Left hindlimb (tissue), 1 donor: ENCODE measurements around the gene UFL1.
"Not testable (repeated sequence)": the region's sequence is repeated elsewhere in the genome, so short reads cannot be mapped to it uniquely, and the experiment has no call there.

ENCODE experiments used
- DNase-seq: peaks from one replicate; pipeline ENCODE4 v3.0.0-alpha.2; 2018

Gene UFL1

GRCh38 chr6:96521644-96522464 lies at the start of gene UFL1:
Gene UFL1 (plus strand): TSS chr6:96521806. CDS start chr6:96521874, 68 bp downstream.
- peak; percentile 96 for DNase-seq

DNA sequence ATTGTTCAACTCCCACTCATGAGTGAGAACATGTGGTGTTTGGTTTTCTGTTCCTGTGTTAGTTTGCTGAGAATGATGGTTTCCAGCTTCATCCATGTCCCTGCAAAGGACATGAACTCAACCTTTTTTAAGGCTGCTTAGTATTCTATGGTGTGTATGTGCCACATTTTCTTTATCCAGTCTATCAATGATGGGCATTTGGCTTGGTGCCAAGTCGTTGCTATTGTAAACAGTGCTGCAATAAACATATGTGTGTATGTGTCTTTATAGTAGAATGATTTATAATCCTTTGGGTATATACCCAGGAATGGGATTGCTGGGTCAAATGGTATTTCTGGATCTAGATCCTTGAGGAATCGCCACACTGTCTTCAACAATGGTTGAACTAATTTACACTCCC lies 49.3 kb upstream of the UFL1 start:
- DNase-seq: not testable (repeated sequence)

- no peak for DNase-seq
Observed at GRCh38 chr6:96478695-96479094, 42.9 kb upstream of the UFL1 start.

DNA sequence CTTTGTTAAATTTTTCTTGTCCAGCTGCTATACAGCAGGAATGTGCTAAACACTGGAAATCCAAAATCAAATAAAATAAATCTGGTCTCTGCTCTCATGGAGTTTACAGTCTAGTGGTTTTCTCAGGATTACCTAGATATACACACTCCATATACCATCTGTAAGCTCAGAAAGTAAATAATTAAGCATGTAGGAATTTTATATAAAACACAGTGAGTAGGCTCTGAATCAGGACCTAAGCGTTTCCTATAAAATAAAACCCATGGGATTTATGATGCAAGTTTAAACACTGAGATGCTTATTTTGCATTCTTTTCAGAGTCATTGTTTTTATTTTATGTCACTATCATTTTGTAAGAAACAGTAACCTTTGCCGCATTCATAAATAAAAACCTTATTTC lies 29.7 kb upstream of the UFL1 start:
- no peak for DNase-seq

DNA sequence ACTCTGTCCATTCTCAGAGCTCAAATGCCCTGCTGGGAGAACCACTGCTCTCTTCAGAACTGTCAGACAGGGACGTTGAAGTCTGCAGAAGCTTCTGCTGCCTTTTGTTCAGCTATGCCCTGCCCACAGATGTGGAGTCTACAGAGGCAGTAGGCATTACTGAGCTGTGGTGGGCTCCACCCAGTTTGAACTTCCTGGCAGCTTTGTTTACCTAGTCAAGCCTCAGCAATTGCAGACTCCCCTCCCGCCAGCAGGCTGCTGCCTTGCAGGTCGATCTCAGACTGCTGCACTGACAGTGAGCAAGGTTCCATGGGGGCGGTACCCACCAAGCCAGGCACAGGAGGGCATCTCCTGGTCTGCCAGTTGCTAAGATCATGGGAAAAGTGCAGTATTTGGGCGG lies 21.8 kb upstream of the UFL1 start:
- DNase-seq: no peak

DNA sequence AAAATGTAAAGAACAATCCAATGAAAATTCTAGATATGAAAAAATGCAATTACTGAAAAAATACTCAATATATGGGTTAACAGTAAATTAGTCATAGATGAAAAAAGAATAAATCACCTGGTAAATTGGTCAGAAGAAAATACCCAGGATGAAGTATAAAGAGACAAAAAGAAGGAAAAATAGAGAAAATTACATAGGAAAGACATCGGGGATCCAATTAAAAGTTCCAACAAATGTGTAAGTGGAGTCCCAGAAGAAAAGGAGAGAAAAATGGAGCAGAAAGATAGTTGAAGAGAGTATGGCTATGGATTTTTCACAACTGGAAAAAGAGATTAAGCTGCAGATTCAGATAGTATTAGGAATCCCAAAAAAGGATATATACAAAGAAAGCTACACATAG lies 18.7 kb upstream of the UFL1 start:
- no peak for DNase-seq

GRCh38 chr6:96505363-96505762 lies 16.2 kb upstream of the UFL1 start:
- DNase-seq: no peak

DNA sequence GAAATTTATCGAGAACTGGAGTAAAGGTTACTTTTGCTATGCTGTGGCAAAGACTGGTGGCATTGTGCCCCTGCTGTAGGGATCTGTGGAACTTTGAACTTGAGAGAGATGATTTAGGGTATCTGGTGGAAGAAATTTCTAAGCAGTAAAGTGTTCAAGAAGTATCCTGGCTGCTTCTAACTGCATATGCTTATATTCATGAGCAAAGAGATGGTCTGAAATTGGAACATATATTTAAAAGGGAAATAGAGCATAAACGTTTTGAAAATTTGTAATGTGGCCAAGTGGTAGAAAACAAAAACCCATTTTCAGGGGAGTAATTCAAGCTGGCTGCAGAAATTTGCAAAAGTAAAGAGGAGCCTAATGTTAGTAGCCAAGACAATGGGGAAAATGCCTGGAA lies 12.3 kb upstream of the UFL1 start:
- no peak for DNase-seq

GRCh38 chr6:96520171-96521115 lies 1.2 kb upstream of the UFL1 start:
- no peak for DNase-seq

- DNase-seq: no peak
Observed at GRCh38 chr6:96521306-96521643, 331 bp upstream of the UFL1 start.

GRCh38 chr6:96522465-96523009 lies 931 bp downstream of the UFL1 start:
- no peak for DNase-seq

- no peak for DNase-seq
Observed at GRCh38 chr6:96528193-96528592, 6.6 kb downstream of the UFL1 start.

DNA sequence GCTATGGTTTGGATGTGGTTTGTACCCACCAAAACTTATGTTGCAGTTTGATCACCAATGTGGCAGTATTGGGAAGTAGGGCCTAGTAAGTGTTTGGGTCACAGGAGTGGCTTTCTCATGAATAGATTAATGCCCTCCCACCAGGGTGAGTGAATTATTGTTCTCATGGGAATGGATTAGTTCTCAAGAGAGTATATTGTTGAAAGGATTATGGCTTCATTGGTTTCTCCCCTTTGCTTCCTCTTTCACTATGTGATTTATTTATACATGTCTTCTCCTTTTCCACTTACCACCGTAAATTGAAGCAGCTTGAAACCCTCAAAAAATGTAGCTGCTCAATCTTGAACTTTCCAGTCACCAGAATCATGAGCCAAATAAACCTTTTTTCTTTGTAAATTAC lies 10.8 kb downstream of the UFL1 start:
- DNase-seq: no peak

GRCh38 chr6:96537726-96538125 lies 16.1 kb downstream of the UFL1 start:
- DNase-seq: no peak

GRCh38 chr6:96542702-96543101 lies 21.1 kb downstream of the UFL1 start:
- DNase-seq: no peak

DNA sequence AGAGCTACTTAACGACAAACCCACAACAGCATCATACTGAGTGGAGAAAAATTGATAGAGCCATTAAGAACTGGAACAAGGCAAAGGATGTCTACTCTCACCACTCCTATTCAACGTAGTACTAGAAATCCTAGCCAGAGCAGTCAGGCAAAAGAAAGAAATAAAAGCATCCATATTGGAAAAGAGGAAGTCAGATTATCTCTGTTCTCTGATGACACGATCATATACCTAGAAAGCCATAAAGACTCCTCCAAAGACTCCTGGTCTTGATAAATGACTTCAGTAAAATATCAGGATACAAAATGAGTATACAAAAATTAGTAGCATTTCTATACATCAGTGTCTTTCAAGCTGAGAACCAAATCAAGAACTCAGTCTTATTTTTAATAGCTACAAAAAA lies 24.3 kb downstream of the UFL1 start:
- no peak for DNase-seq

GRCh38 chr6:96547654-96548053 lies 26.0 kb downstream of the UFL1 start:
- DNase-seq: no peak

- DNase-seq: no peak
Observed at GRCh38 chr6:96554558-96554957, 33.0 kb downstream of the UFL1 start.

DNA sequence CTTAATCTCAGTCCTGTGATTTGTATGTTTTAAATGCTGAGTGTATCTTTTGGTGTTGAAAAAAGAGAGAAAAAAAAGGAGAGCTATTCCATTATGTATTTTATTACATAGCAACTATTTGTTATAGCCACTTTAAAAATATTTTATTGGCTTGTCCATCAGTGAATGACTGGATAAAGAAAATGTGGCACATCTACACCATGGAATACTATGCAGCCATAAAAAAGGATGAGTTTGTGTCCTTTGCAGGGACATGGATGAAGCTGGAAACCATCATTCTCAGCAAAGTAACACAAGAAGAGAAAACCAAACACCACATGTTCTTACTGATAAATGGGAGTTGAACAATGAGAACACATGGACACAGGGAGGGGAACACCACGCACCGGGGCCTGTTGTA lies 38.1 kb downstream of the UFL1 start:
- not testable (repeated sequence) for DNase-seq

DNA sequence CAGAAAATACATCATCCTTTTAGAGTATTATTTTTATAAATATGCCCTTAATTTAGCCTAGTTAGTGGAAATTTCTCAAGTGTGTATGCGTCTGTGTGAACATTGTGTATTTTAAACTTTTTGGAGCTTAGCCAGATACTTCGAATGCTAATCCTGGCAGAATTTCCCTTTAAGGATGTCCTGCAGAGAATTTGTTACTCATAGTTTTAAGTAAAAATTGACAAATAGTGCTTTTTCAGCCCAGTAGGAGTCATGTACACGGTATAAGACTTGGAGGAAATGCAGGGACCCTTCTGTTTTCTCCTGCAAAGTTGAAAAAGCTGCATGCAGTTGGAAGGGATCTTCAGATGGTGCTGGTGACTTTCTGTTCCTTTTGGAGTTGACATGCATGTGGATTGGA lies 41.3 kb downstream of the UFL1 start, which contains the start of gene FHL5:
Gene FHL5 (plus strand): TSS at position 243 of the 400 bp plus-strand sequence. CDS start 40,486 bp downstream, outside the sequence.
- no peak for DNase-seq

DNA sequence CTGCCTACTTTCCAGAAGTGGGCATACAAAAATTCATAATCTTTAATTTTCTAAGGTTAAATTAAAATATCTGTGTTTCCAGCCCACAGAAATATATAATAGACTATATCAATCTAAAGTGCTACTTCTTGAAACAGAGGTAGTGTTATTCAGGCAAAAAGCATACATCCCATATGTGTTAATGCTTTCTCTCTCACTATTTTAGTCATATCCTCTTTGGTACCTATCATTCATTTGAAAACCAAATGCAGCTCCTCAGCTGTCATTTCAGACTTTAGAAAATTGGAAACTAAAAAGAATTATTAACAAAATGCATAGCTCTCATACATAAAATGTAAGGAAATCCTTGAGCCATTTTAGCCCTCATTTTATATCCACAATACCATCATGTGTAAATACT lies 42.2 kb downstream of the UFL1 start:
- DNase-seq: no peak

DNA sequence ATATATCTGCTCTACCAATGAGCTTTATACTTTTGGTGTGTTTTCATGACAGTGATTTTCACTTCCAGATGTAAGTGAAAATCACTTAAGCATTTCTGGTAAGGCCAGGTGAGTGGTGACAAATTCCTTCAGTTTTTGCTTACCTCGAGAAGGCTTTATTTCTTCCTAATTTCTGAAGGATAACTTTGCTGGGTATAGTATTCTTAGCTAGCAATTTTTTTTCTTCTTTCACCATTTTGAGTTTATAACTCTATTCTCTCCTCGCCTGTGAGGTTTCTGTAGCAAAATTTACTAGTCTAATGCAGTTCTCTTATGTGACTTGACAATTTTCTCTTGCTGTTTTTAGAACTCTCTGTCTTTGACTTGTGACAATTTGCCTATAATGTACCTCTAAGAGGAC lies 48.4 kb downstream of the UFL1 start:
- DNase-seq: no peak

DNA sequence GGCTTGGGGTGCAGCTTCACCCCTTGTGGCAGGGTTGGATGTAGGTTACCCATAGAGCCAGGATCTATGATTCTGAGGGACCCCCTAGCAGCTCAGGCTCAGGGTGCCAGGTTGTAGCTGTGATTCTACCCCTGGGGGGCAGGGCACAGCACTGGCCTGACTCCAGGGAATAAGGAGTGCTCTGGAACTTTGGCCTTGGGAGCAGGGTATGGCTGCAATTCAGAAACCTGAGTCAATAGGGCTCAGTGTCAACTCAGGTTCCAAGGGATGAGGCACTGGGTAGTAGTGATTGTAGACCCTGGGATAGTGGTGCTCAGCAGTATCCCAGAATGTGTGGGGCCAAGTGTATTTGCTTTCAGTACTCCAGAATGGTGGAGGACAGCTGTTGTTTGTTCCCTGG lies 49.9 kb downstream of the UFL1 start:
- no peak for DNase-seq

DNA sequence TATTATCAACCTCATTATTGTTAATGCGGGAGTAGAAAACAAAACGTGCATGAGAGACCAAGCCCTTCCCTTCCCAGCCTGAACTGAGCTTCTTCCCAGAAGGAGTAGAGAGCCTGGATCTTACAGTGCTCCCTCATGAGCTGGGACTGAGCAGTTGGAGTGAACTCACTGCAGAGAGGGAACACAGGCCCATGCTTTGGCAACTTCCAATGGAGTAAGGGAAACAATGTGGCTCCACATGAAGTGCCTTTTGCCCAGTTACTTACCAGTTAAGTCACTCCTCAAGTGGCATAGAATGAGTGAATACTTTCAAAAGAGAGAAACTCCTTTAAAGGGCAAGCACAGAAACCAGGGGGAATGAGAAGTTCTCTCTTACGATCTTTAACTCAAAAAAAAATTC lies 53.8 kb downstream of the UFL1 start:
- DNase-seq: no peak
